Dendritic cell treated with granulocyte-macrophage colony-stimulating factor and Interleukin-4, amounts not matched to agents 40 ng/mL and 50 ng/mL, for 4 days (primary cell): ENCODE results near the gene ADGRL1.
A peak's percentile ranks its signal among the peaks of the same experiment; 100 is the strongest.
"Not testable (repeated sequence)": the region's sequence is repeated elsewhere in the genome, so short reads cannot be mapped to it uniquely, and the experiment has no call there.

Experiments used
- H3K27ac Mint-ChIP-seq: one replicate; pipeline ENCODE4 v1.8.0; 2022; ENCODE audit warnings: mild to moderate bottlenecking, mixed read lengths
- H3K27me3 Mint-ChIP-seq: one replicate; pipeline ENCODE4 v1.8.0; 2022; ENCODE audit warnings: mild to moderate bottlenecking, mixed read lengths
- H3K36me3 Mint-ChIP-seq: one replicate; pipeline ENCODE4 v1.8.0; 2022; ENCODE audit warnings: low read depth, mixed read lengths
- H3K4me1 Mint-ChIP-seq: one replicate; pipeline ENCODE4 v1.8.0; 2022; ENCODE audit warnings: low read depth, mixed read lengths
- H3K4me3 Mint-ChIP-seq: one replicate; pipeline ENCODE4 v1.8.0; 2022; ENCODE audit warnings: mild to moderate bottlenecking, moderate library complexity, mixed read lengths
- H3K9me3 Mint-ChIP-seq: one replicate; pipeline ENCODE4 v1.8.0; 2022; ENCODE audit warnings: mixed read lengths
- intact Hi-C: fragments of 100-400 bp; cut with micrococcal nuclease; formaldehyde crosslinking; loops from one replicate; pipeline ENCODE4 v1.15.0; 2022

The ADGRL1 gene

GRCh38 chr19:14205452-14206287 is at the start of gene ADGRL1:
ADGRL1 (minus strand) TSS chr19:14206169; CDS start chr19:14183602, 22,567 bp downstream.
- H3K4me1 Mint-ChIP-seq: peaks cover 46% of the 10 kb centered on the region

DNA sequence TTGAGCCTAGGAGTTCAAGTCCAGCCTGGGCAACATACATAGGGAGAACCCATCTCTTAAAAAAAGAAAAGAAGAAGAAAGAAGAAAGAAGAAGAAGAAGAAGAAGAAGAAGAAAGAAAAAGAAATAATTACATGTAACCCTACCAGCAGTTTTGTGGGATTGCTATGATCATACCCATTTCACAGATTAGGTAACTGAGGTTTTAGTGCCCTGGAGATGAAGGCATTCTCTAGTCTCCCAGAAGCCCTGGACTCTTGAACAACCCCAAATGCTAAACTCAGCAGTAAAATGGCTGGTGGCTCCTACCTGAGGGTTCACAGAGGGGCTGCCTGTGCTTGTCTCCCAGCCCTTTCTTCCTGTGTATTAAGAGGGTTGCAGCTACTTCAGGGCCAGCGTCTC is 49.3 kb upstream of the ADGRL1 start:
- intact Hi-C loops, H3K4me3 Mint-ChIP-seq, H3K9me3 Mint-ChIP-seq: not testable (repeated sequence)

More at GRCh38 chr19:14205452-14206287, at the start of gene ADGRL1:
- H3K4me3 Mint-ChIP-seq: peak within 1 kb of the TSS; percentile 86
- H3K36me3 Mint-ChIP-seq, intact Hi-C loops, H3K9me3 Mint-ChIP-seq: not testable (repeated sequence)
- peaks cover 88% of the 10 kb centered on the region for H3K27me3 Mint-ChIP-seq
- peak within 1 kb of the TSS; percentile 85 for H3K27ac Mint-ChIP-seq

GRCh38 chr19:14253822-14254599 is 48.0 kb upstream of the ADGRL1 start:
- H3K9me3 Mint-ChIP-seq, intact Hi-C loops, H3K4me3 Mint-ChIP-seq, H3K36me3 Mint-ChIP-seq, H3K27ac Mint-ChIP-seq: not testable (repeated sequence)
- Mint-ChIP-seq H3K27me3 (peaks cover 41% of the 10 kb centered on the region), H3K4me1 (peaks cover 19% of the 10 kb centered on the region)

More for the DNA sequence above, 49.3 kb upstream of the ADGRL1 start:
- not testable (repeated sequence) for H3K4me1 Mint-ChIP-seq, H3K27ac Mint-ChIP-seq, H3K36me3 Mint-ChIP-seq
- H3K27me3 Mint-ChIP-seq: peaks cover 32% of the 10 kb centered on the region

- H3K36me3 Mint-ChIP-seq, intact Hi-C loops, H3K9me3 Mint-ChIP-seq, H3K27ac Mint-ChIP-seq, H3K4me3 Mint-ChIP-seq: not testable (repeated sequence)
- Mint-ChIP-seq H3K4me1 (peaks cover 22% of the 10 kb centered on the region), H3K27me3 (peaks cover 56% of the 10 kb centered on the region)
Observed at GRCh38 chr19:14252136-14252535, 46.2 kb upstream of the ADGRL1 start.

- no peaks in the 10 kb centered on the region for H3K9me3 Mint-ChIP-seq
- H3K4me1 Mint-ChIP-seq: peaks cover 24% of the 10 kb centered on the region
- H3K36me3 Mint-ChIP-seq: no peaks in the 10 kb centered on the region
- H3K27ac Mint-ChIP-seq: no peak overlapping the region
- intact Hi-C loops: no loop called here
- peaks cover 64% of the 10 kb centered on the region for H3K27me3 Mint-ChIP-seq
- H3K4me3 Mint-ChIP-seq: no peak overlapping the region
Observed at GRCh38 chr19:14250870-14251269, 44.9 kb upstream of the ADGRL1 start.

DNA sequence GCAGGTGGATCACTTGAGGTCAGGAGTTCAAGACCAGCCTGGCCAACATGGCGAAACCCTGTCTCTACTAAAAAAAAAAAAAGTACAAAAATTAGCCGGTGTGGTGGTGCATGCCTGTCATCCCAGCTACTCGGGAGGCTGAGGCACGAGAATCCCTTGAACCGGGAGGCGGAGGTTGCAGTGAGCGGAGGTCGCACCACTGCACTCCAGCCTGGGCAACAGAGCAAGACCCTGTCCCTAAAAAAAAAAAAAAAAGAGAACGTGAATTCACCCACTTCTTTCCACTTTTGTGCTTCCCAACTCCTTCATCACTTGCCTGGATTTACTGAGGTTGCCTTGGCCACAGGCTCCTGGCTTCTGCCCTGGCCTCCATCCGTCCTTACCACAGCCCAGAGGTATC is 44.3 kb upstream of the ADGRL1 start:
- Mint-ChIP-seq H3K4me1 (peaks cover 24% of the 10 kb centered on the region), H3K27me3 (peaks cover 62% of the 10 kb centered on the region)
- H3K9me3 Mint-ChIP-seq, H3K36me3 Mint-ChIP-seq, intact Hi-C loops, H3K4me3 Mint-ChIP-seq, H3K27ac Mint-ChIP-seq: not testable (repeated sequence)

DNA sequence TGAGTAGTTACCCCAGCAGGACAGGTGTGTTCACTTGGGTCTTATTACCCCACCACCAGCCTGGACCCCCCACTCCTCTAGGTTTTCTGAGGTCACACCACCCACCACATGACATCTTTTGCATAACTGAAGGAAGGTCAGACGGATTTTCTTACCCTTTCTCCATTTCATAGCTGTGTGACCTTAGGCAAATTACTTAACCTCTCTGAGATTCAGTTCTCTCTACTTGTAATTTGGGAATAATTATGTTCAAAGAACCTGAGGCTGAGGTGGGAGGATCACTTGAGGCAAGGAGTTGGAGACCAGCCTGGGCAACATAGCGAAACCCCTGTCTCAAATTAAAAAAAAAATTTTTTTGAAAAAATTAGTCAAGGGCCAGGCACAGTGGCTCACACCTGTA is 43.9 kb upstream of the ADGRL1 start:
- intact Hi-C loops: not testable (repeated sequence)

DNA sequence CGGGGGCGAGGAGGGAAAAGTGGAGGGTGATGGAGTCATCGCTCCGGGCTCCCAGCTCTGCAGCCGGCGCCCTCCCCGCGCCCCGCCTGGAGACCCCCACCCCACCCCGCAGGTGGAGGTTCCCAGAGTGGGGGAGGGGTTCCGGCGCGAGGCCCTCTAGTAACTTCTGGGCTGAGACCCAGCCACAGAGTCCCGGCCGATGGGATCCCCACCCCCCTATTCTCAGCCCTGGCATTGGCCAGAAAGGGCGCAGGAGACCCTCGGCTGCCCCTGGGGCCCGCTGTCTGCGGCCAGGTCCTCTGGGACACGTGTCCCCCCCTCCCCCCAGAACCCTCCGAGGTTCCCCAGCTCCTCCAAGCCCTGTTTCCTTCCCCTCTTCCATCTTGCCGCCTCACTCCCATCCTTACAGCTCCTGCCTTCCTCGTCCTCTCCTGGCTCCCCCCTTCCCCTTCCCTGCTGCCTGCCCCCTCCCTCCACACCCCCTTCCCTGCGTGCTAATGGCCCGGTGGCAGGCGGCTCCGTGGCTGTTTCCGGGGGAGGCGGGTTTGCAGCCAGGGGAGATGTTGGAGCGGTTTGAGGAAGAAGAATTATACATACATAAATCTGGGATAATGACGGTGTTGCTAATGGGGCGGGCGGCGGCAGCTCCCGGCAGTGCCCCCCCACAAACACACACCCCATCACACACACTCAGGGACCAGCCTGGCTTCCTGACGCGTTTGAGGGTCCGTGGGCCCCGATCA is 43.2 kb upstream of the ADGRL1 start:
- H3K27me3 Mint-ChIP-seq: peaks cover 60% of the 10 kb centered on the region
- H3K4me1 Mint-ChIP-seq: peaks cover 24% of the 10 kb centered on the region
- peak overlapping the region; percentile 52 for H3K4me3 Mint-ChIP-seq
- H3K27ac Mint-ChIP-seq, H3K36me3 Mint-ChIP-seq, H3K9me3 Mint-ChIP-seq, intact Hi-C loops: not testable (repeated sequence)

More for the DNA sequence above, 43.9 kb upstream of the ADGRL1 start:
- H3K36me3 Mint-ChIP-seq, H3K27ac Mint-ChIP-seq, H3K4me3 Mint-ChIP-seq, H3K9me3 Mint-ChIP-seq: not testable (repeated sequence)
- Mint-ChIP-seq H3K4me1 (peaks cover 24% of the 10 kb centered on the region), H3K27me3 (peaks cover 62% of the 10 kb centered on the region)

DNA sequence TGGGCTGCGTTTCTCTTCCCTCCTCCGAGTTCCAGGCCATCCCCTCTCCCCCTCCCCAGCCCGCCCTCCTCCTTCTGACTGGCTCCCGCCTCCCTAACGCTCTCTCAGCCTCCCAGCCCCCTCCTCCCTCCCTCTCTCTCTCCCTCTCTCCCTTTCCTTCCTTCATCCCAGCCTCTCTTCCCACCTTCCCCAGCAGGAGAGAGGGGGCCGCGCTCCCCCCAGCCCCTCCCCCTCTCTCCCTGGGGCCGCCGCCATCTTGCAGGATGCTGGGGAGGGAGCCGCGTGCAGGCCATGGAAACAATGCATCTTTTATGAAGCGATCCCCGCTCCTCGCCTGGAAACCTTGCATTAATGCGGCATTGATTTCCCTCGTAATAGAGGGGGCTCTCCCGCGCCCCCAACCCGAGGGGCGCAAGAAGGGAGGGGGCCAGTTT is 42.6 kb upstream of the ADGRL1 start:
- intact Hi-C loops: no loop called here
- peaks cover 24% of the 10 kb centered on the region for H3K4me1 Mint-ChIP-seq
- H3K27me3 Mint-ChIP-seq: peaks cover 57% of the 10 kb centered on the region
- H3K4me3 Mint-ChIP-seq: peak overlapping the region; percentile 26
- no peak overlapping the region for H3K27ac Mint-ChIP-seq
- no peaks in the 10 kb centered on the region for H3K9me3 Mint-ChIP-seq
- H3K36me3 Mint-ChIP-seq: no peaks in the 10 kb centered on the region

- H3K4me1 Mint-ChIP-seq: peaks cover 24% of the 10 kb centered on the region
- H3K27ac Mint-ChIP-seq, H3K36me3 Mint-ChIP-seq, intact Hi-C loops, H3K9me3 Mint-ChIP-seq: not testable (repeated sequence)
- peaks cover 55% of the 10 kb centered on the region for H3K27me3 Mint-ChIP-seq
- peak overlapping the region; percentile 34 for H3K4me3 Mint-ChIP-seq
Observed at GRCh38 chr19:14247548-14248471, 41.8 kb upstream of the ADGRL1 start.

- not testable (repeated sequence) for H3K27ac Mint-ChIP-seq, H3K4me3 Mint-ChIP-seq
Observed at GRCh38 chr19:14247205-14247547, 41.2 kb upstream of the ADGRL1 start.

GRCh38 chr19:14244393-14244792 is 38.4 kb upstream of the ADGRL1 start:
- H3K4me3 Mint-ChIP-seq, intact Hi-C loops, H3K9me3 Mint-ChIP-seq, H3K27ac Mint-ChIP-seq, H3K36me3 Mint-ChIP-seq: not testable (repeated sequence)
- Mint-ChIP-seq H3K4me1 (peaks cover 19% of the 10 kb centered on the region), H3K27me3 (peaks cover 37% of the 10 kb centered on the region)

More at GRCh38 chr19:14247205-14247547, 41.2 kb upstream of the ADGRL1 start:
- H3K9me3 Mint-ChIP-seq, intact Hi-C loops, H3K36me3 Mint-ChIP-seq: not testable (repeated sequence)
- Mint-ChIP-seq H3K27me3 (peaks cover 53% of the 10 kb centered on the region), H3K4me1 (peaks cover 24% of the 10 kb centered on the region)

- Mint-ChIP-seq H3K4me1 (peaks cover 15% of the 10 kb centered on the region), H3K27me3 (peaks cover 32% of the 10 kb centered on the region)
- H3K4me3 Mint-ChIP-seq, intact Hi-C loops, H3K36me3 Mint-ChIP-seq, H3K9me3 Mint-ChIP-seq, H3K27ac Mint-ChIP-seq: not testable (repeated sequence)
Observed at GRCh38 chr19:14243718-14244117, 37.7 kb upstream of the ADGRL1 start.
